Gastrocnemius medialis (tissue), 4 donors: ENCODE results near the gene LRRC8A.

Experiments used
- CTCF ChIP-seq, 5 experiments: fragments of 450-650 bp in 3 of 5; fragments of 200-600 bp in 2 of 5; sonication (generic) in 2 of 5; IDR thresholded peaks in 4 of 5; conservative IDR thresholded peaks in 1 of 5; 1 replicate in 4 of 5; 2 replicates in 1 of 5; pipeline ENCODE4 v1.5.1; 2016 to 2019; ENCODE audit warnings: antibody characterized with exemption in 5 of 5, mild to moderate bottlenecking in 3 of 5, moderate library complexity in 3 of 5
- POLR2A ChIP-seq, 2 donors: fragments of 450-650 bp; IDR thresholded peaks; one replicate each; pipeline ENCODE4 v1.6.1; 2017; ENCODE audit warnings: antibody characterized with exemption in 2 of 2, mild to moderate bottlenecking in 2 of 2, moderate library complexity in 2 of 2

GRCh38 chr9:128885376-128885775 is 3.4 kb downstream of the LRRC8A start:
- no peak for TF ChIP-seq CTCF (IDR thresholded peaks at IDR 0.05 in 4 of 5, conservative IDR thresholded peaks at IDR 0.05 in 1 of 5)
- TF ChIP-seq POLR2A (IDR thresholded peaks at IDR 0.05), result no peak
